Measurements from ENCODE around the gene CEP57L1. TPM values are rescaled to one million over a fixed set of nuclear protein-coding genes. Genes with fewer than 3 reads are reported as not detected.

Gene CEP57L1
- total and polyA plus RNA-seq, 2 donors (not counting 1 experiment from before 2014, with no cell fraction given), result 3.1 to 8.8 TPM

DNA sequence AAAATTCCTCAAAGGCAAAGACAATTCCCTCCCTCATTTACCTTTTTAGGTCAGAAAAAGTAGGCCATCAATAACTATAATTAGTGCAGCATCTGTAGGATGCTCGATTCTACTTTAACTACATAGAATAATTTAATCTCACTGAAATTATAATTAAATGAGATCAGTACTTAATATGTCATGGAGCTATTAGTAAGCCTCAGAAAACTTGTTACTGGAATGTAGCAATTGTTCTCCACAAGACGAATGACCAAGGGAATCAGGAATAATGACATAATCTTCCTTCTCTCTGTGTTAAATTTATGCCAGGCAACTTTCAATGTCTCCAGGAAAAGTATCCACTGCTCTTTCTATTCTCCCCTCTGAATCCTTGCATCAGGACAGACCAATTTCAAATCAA lies 34.7 kb upstream of the CEP57L1 start:
- POLR2A ChIA-PET, result no interaction called here
- H3K4me2 ChIP-seq (replicated peaks; ENCODE audit: low read depth, low read length, poor library complexity, severe bottlenecking), result no peak overlapping the region
- ATAC-seq (ENCODE audit: low read depth) (no peak), DNase-seq (no peak)
- H3K79me2 ChIP-seq (ENCODE audit: control insufficient read depth, insufficient read depth, low read length), result peaks cover 14% of the 10 kb centered on the region
- no peaks in the 10 kb centered on the region for H4K20me1 ChIP-seq (ENCODE audit: control insufficient read depth, insufficient read depth, low read length, poor library complexity, severe bottlenecking)
- H3K27me3 Mint-ChIP-seq, result no peaks in the 10 kb centered on the region
- peaks cover 7 to 8% of the 10 kb centered on the region in 2 donors for H3K4me1 ChIP-seq (ENCODE audit: control insufficient read depth in 2 of 2, insufficient read depth in 2 of 2, low read length in 2 of 2)
- H3K27ac ChIP-seq (ENCODE audit: low read length in 2 of 2), result no peak overlapping the region
- H3K36me3 ChIP-seq (replicated peaks in 1 of 2; ENCODE audit: control extremely low read depth in 1 of 2, control insufficient read depth in 1 of 2, extremely low read depth in 1 of 2, insufficient read depth in 2 of 2, low read length in 1 of 2), result no peaks in the 10 kb centered on the region
- H3K9ac ChIP-seq (ENCODE audit: low read length), result no peak overlapping the region
- no peak overlapping the region for H3K4me3 ChIP-seq (ENCODE audit: control extremely low read depth in 1 of 5, extremely low read depth in 1 of 5, insufficient read depth in 1 of 5, low read depth in 2 of 5, low read length in 4 of 5)
- H3K27ac Mint-ChIP-seq, result no peak overlapping the region
- no peak for TF ChIP-seq EZH2 (IDR thresholded peaks at IDR 0.05; ENCODE audit: borderline replicate concordance, insufficient read depth, low read depth, low read length, poor library complexity, severe bottlenecking)
- no peak for TF ChIP-seq CTCF (IDR thresholded peaks at IDR 0.05)
- CTCF ChIA-PET, result no interaction called here
- intact Hi-C loops (cut with micrococcal nuclease), result no loop called here
- H2AFZ ChIP-seq (ENCODE audit: insufficient read depth, low read depth, low read length, poor library complexity, severe bottlenecking), result no peak overlapping the region
- H3K27me3 ChIP-seq (replicated peaks in 1 of 4; ENCODE audit: control extremely low read depth in 1 of 4, control insufficient read depth in 3 of 4, insufficient read depth in 4 of 4, low read length in 3 of 4), result no peaks in the 10 kb centered on the region
- WGBS (ENCODE audit: insufficient coverage), result 100% methylated on average over 1 of the region's 2 CpGs
- H3K4me1 Mint-ChIP-seq, result peaks cover 23% of the 10 kb centered on the region
- no peaks in the 10 kb centered on the region for H3K9me3 ChIP-seq (ENCODE audit: control extremely low read depth in 1 of 3, control insufficient read depth in 2 of 3, insufficient read depth in 1 of 3, low read length in 2 of 3)
- no peak overlapping the region for H3K4me3 Mint-ChIP-seq
- no peaks in the 10 kb centered on the region for H3K9me3 Mint-ChIP-seq (ENCODE audit: insufficient read depth)

GRCh38 chr6:109062216-109062615 lies 33.1 kb upstream of the CEP57L1 start:
- whole genome bisulfite sequencing (ENCODE audit: insufficient coverage), result 79% methylated on average over 3 of the region's 5 CpGs
- ChIA-PET CTCF (interaction anchor here (2.0 kb wide), 1 partner anchor 11 kb away, joined by 6 read pairs; no protein-coding TSS in a partner anchor), POLR2A (no interaction called here)

More at GRCh38 chr6:109062216-109062615, 33.1 kb upstream of the CEP57L1 start:
- Histone ChIP-seq H3K4me3 (ENCODE audit: control extremely low read depth in 1 of 5, extremely low read depth in 1 of 5, insufficient read depth in 1 of 5, low read depth in 2 of 5, low read length in 4 of 5) (no peak overlapping the region), H3K4me2 (replicated peaks; ENCODE audit: low read depth, low read length, poor library complexity, severe bottlenecking) (no peak overlapping the region), H3K9ac (ENCODE audit: low read length) (no peak overlapping the region), H3K79me2 (ENCODE audit: control insufficient read depth, insufficient read depth, low read length) (peaks cover 14% of the 10 kb centered on the region), H2AFZ (ENCODE audit: insufficient read depth, low read depth, low read length, poor library complexity, severe bottlenecking) (no peak overlapping the region), H3K9me3 (ENCODE audit: control extremely low read depth in 1 of 3, control insufficient read depth in 2 of 3, insufficient read depth in 1 of 3, low read length in 2 of 3) (no peaks in the 10 kb centered on the region), H3K36me3 (replicated peaks in 1 of 2; ENCODE audit: control extremely low read depth in 1 of 2, control insufficient read depth in 1 of 2, extremely low read depth in 1 of 2, insufficient read depth in 2 of 2, low read length in 1 of 2) (no peaks in the 10 kb centered on the region), H3K27me3 (replicated peaks in 1 of 4; ENCODE audit: control extremely low read depth in 1 of 4, control insufficient read depth in 3 of 4, insufficient read depth in 4 of 4, low read length in 3 of 4) (no peaks in the 10 kb centered on the region), H3K27ac (ENCODE audit: low read length in 2 of 2) (no peak overlapping the region), H4K20me1 (ENCODE audit: control insufficient read depth, insufficient read depth, low read length, poor library complexity, severe bottlenecking) (no peaks in the 10 kb centered on the region), H3K4me1 (ENCODE audit: control insufficient read depth in 2 of 2, insufficient read depth in 2 of 2, low read length in 2 of 2) (peaks cover 7 to 8% of the 10 kb centered on the region in 2 donors)
- intact Hi-C loops (cut with micrococcal nuclease), result no loop called here
- Mint-ChIP-seq H3K9me3 (ENCODE audit: insufficient read depth) (no peaks in the 10 kb centered on the region), H3K4me3 (no peak overlapping the region), H3K4me1 (peaks cover 21% of the 10 kb centered on the region), H3K27me3 (no peaks in the 10 kb centered on the region), H3K27ac (no peak overlapping the region)
- DNase-seq (no peak), ATAC-seq (ENCODE audit: low read depth) (no peak)
- TF ChIP-seq EZH2 (IDR thresholded peaks at IDR 0.05; ENCODE audit: borderline replicate concordance, insufficient read depth, low read depth, low read length, poor library complexity, severe bottlenecking) (no peak), CTCF (IDR thresholded peaks at IDR 0.05) (no peak)

Data from B cell (primary cell).